Esophagus muscularis mucosa (tissue), 3 donors: ENCODE data around the gene MCM10.

ENCODE experiments used
- CTCF ChIP-seq, 3 experiments: fragments of 200-600 bp in 2 of 3; fragments of 450-650 bp in 1 of 3; sonication (generic) in 2 of 3; IDR thresholded peaks; one replicate each; pipeline ENCODE4 v1.5.1; 2017 to 2019; ENCODE audit warnings: antibody characterized with exemption in 3 of 3, mild to moderate bottlenecking in 2 of 3, moderate library complexity in 1 of 3
- POLR2A ChIP-seq: fragments of 450-650 bp; IDR thresholded peaks from one replicate; pipeline ENCODE4 v1.6.1; 2017; ENCODE audit warnings: antibody characterized with exemption, moderate library complexity, mild to moderate bottlenecking, low read depth
- POLR2AphosphoS5 ChIP-seq, 2 donors: sonication (generic); formaldehyde crosslinking; IDR thresholded peaks; one replicate each; pipeline ENCODE4 v1.6.1; 2017; ENCODE audit warnings: antibody characterized with exemption in 2 of 2

- TF ChIP-seq CTCF (IDR thresholded peaks at IDR 0.05) (no peak), POLR2A (no peak), POLR2AphosphoS5 (IDR thresholded peaks at IDR 0.05) (no peak)
Observed at GRCh38 chr10:13113544-13113943, 47.8 kb upstream of the MCM10 start.
